Glutamatergic neuron (in vitro differentiated cells): Measurements from ENCODE around the gene SGPP2. TPM values are rescaled to one million over a fixed set of nuclear protein-coding genes. Genes with fewer than 3 reads are reported as not detected.
"Not testable (repeated sequence)": the region's sequence is repeated elsewhere in the genome, so short reads cannot be mapped to it uniquely, and the experiment has no call there.

Source experiments
- DNase-seq: peaks from one replicate; pipeline ENCODE4 v3.0.0; 2022
- H3K27ac Mint-ChIP-seq: one replicate; pipeline ENCODE4 v1.8.0; 2020; ENCODE audit warnings: mild to moderate bottlenecking, mixed read lengths, inconsistent platforms; ENCODE audit not compliant: unreplicated experiment
- H3K27me3 Mint-ChIP-seq: one replicate; pipeline ENCODE4 v1.8.0; 2020; ENCODE audit warnings: mild to moderate bottlenecking, moderate library complexity, mixed read lengths, inconsistent platforms; ENCODE audit not compliant: unreplicated experiment
- H3K36me3 Mint-ChIP-seq: one replicate; pipeline ENCODE4 v1.8.0; 2020; ENCODE audit warnings: mild to moderate bottlenecking, mixed read lengths, inconsistent platforms; ENCODE audit not compliant: unreplicated experiment
- H3K4me1 Mint-ChIP-seq: one replicate; pipeline ENCODE4 v1.8.0; 2020; ENCODE audit warnings: mild to moderate bottlenecking, low read depth, mixed read lengths, inconsistent platforms; ENCODE audit not compliant: unreplicated experiment
- H3K4me3 Mint-ChIP-seq: one replicate; pipeline ENCODE4 v1.8.0; 2020; ENCODE audit warnings: mild to moderate bottlenecking, mixed read lengths, inconsistent platforms; ENCODE audit not compliant: unreplicated experiment
- H3K9me3 Mint-ChIP-seq: one replicate; pipeline ENCODE4 v1.8.0; 2020; ENCODE audit warnings: mild to moderate bottlenecking, moderate library complexity, mixed read lengths, inconsistent platforms; ENCODE audit not compliant: unreplicated experiment
- CTCF ChIP-seq: fragments of 200-600 bp; sonication (generic); IDR thresholded peaks from one replicate; pipeline ENCODE4 v1.5.0; 2021; ENCODE audit not compliant: partially characterized antibody, unreplicated experiment
- total RNA-seq: library from RNA; stranded (reverse); fragmentation: NEBNext Ultra II Directional; extraction: Animal tissue kit (Norgen Biotek cat#: 25700); gene quantifications from one replicate; pipeline ENCODE4 v1.2.1, GENCODE V29; 2021; ENCODE audit not compliant: unreplicated experiment

Gene SGPP2
- total RNA-seq, 1 donor from 2014 or later, result 2.1 TPM

GRCh38 chr2:222433332-222434173 lies 9.2 kb downstream of the SGPP2 start:
- Mint-ChIP-seq H3K4me1 (no peaks in the 10 kb centered on the region), H3K9me3 (peaks cover 2% of the 10 kb centered on the region), H3K4me3 (no peak overlapping the region), H3K27me3 (peaks cover 4% of the 10 kb centered on the region), H3K27ac (no peak overlapping the region), H3K36me3 (peaks cover 11% of the 10 kb centered on the region)
- TF ChIP-seq CTCF, result no peak
- no peak for DNase-seq

- H3K9me3 Mint-ChIP-seq, result peaks cover 2% of the 10 kb centered on the region
- no peak for DNase-seq
- no peak overlapping the region for H3K27ac Mint-ChIP-seq
- TF ChIP-seq CTCF, result no peak
- H3K4me1 Mint-ChIP-seq, result no peaks in the 10 kb centered on the region
- H3K27me3 Mint-ChIP-seq, result peaks cover 4% of the 10 kb centered on the region
- H3K36me3 Mint-ChIP-seq, result peaks cover 10% of the 10 kb centered on the region
- H3K4me3 Mint-ChIP-seq, result no peak overlapping the region
Measured at GRCh38 chr2:222434204-222434603, 9.9 kb downstream of the SGPP2 start.

- H3K4me3 Mint-ChIP-seq, H3K9me3 Mint-ChIP-seq, H3K27ac Mint-ChIP-seq, H3K36me3 Mint-ChIP-seq, H3K4me1 Mint-ChIP-seq, DNase-seq, H3K27me3 Mint-ChIP-seq: not testable (repeated sequence)
Measured at GRCh38 chr2:222435400-222436039, 11.2 kb downstream of the SGPP2 start.

GRCh38 chr2:222436040-222436413 lies 11.7 kb downstream of the SGPP2 start:
- peaks cover 2% of the 10 kb centered on the region for H3K9me3 Mint-ChIP-seq
- no peaks in the 10 kb centered on the region for H3K4me1 Mint-ChIP-seq
- no peak overlapping the region for H3K27ac Mint-ChIP-seq
- no peak for TF ChIP-seq CTCF
- DNase-seq, result no peak
- H3K4me3 Mint-ChIP-seq, result no peak overlapping the region
- no peaks in the 10 kb centered on the region for H3K36me3 Mint-ChIP-seq
- peaks cover 4% of the 10 kb centered on the region for H3K27me3 Mint-ChIP-seq

- H3K4me1 Mint-ChIP-seq, result no peaks in the 10 kb centered on the region
- peaks cover 8% of the 10 kb centered on the region for H3K27me3 Mint-ChIP-seq
- no peak overlapping the region for H3K27ac Mint-ChIP-seq
Measured at GRCh38 chr2:222439692-222440091, 15.3 kb downstream of the SGPP2 start.

More at GRCh38 chr2:222439692-222440091, 15.3 kb downstream of the SGPP2 start:
- H3K4me3 Mint-ChIP-seq, result no peak overlapping the region
- TF ChIP-seq CTCF, result no peak
- H3K36me3 Mint-ChIP-seq, result no peaks in the 10 kb centered on the region
- DNase-seq, result no peak
- H3K9me3 Mint-ChIP-seq, result peaks cover 2% of the 10 kb centered on the region
